Suppressor macrophage treated with lipopolysaccharide for 4 hours (primary cell): ENCODE results near the gene FLVCR2.

Experiments
- DNase-seq: peaks from one replicate; pipeline ENCODE4 v3.0.0-alpha.2; 2020

The FLVCR2 gene

GRCh38 chr14:75559045-75559444 is 19.4 kb upstream of the FLVCR2 start:
- no peak for DNase-seq

GRCh38 chr14:75559451-75560222 is 18.8 kb upstream of the FLVCR2 start:
- peak; percentile 82 for DNase-seq

- peak; percentile 74 for DNase-seq
Observed at GRCh38 chr14:75561013-75561432, 17.4 kb upstream of the FLVCR2 start.

- DNase-seq, result peak; percentile 77
Observed at GRCh38 chr14:75562089-75562488, 16.3 kb upstream of the FLVCR2 start.

- DNase-seq, result no peak
Observed at GRCh38 chr14:75562489-75562888, 15.9 kb upstream of the FLVCR2 start.

- DNase-seq, result no peak
Observed at GRCh38 chr14:75563931-75564330, 14.5 kb upstream of the FLVCR2 start.

DNA sequence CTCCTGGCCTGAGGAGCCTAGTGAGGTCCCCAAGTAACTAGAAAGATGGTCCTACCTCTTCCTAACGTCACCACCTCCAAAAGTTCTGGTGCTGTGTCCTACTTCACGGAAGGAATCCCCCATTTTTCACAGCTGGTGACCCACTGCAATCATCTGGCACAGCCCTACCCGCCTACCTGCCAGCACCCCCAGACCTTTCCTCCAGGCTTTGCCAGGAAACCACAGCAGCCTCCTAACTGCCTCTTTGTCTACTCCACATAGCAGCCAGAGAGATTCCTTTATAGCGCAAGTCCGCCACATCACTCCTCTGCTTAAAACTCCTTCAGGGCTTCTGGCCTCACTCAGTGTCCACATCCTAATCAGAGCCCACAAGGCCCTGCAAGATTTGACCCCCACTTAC is 13.4 kb upstream of the FLVCR2 start:
- DNase-seq, result no peak

GRCh38 chr14:75566321-75566720 is 12.1 kb upstream of the FLVCR2 start:
- peak; percentile 70 for DNase-seq

- DNase-seq, result no peak
Observed at GRCh38 chr14:75566752-75567151, 11.7 kb upstream of the FLVCR2 start.

GRCh38 chr14:75568140-75568539 is 10.3 kb upstream of the FLVCR2 start:
- DNase-seq, result no peak

DNA sequence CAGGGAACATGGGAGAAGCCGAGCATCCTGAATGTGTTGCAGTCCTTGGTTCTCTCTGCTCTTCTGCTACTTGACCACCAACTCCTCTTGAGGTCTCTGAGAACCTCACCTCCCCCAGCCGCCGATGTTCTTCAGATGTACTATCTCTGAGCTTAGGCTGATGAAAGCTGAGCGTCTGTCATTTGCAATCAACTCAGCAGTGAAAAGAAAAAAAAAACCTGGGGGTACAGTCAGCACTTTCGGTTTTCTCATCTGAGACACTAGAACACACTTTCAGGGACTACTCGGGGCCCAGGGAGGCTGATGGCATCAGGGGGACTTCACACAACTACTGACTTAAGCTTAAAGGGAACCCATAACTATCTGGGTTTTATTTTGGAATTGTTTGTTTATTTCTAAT is 9.6 kb upstream of the FLVCR2 start:
- no peak for DNase-seq

DNA sequence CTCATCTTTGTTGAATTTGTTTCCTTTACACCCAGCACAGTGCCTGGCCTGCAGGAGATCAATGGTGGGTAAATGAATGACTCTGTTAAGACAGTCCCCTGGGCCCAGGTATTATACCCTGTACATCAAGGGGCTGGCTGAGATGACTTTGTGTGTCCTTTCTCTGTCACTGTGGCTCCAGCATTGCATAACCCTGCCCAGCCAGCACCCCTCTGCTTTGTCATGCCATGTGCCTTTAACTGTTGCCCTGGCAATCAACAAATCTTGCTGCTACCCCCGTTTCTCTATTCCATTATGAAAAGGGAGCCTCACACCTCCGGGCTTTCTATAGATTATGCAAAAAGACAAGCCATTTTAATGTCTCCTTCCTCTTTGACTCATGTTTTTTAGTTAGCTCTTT is 7.6 kb upstream of the FLVCR2 start:
- peak; percentile 62 for DNase-seq

DNA sequence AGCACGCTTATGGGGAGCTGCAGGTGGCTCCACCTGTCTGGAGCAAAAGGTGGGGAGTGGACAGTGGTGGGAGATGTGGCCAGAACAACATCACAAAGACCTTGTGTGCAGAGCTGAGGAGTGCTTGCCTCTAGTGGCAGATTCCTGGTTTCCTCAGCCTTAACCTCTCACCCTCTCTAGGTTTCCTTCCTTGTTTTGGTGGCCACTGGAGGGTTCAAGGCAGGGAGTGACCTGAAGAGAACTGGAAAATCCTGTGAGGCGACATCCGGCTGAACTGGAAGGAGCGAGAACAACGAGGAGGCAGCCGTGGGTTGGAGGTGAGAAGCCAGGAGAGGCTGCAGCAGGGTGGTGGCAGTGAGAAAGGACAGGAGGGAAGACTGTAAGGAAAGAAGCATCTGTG is 6.3 kb upstream of the FLVCR2 start:
- no peak for DNase-seq

GRCh38 chr14:75577090-75577489 is 1.3 kb upstream of the FLVCR2 start:
- DNase-seq, result no peak

DNA sequence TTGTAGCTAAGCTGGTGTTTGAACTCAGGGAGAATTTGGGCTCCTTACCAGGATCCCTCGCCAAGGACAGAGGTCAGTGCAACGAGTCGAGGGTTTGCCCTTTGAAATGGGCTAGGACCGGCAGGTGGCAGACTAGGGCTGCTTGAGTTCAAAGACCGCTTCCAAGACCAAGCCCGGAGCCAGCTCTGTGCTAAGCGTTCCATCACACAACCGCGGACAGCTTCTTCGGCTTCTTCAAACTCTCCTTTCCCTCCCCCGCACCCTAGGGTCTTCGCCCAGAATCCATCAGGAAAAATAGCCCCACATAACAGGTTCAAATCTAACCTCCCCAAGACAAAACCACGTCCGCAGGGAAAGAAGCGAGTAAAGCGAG is 705 bp upstream of the FLVCR2 start:
- peak; percentile 91 for DNase-seq

DNA sequence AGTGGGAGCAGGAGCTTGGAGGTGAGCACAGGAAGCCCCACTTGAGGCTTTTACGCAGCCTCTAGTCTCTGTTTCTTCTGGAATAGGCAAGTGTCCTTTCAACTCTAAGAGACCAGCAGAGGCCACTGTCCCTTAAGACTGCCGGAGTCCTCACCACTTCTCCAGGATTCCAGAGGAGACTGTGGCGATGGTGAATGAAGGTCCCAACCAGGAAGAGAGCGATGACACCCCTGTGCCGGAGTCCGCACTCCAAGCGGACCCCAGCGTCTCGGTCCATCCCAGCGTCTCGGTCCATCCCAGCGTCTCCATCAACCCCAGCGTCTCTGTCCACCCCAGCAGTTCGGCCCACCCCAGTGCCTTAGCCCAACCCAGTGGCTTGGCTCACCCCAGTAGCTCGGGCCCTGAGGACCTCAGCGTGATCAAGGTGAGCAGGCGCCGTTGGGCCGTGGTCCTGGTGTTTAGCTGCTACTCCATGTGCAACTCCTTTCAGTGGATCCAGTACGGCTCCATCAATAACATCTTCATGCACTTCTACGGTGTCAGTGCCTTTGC is 442 bp downstream of the FLVCR2 start:
- DNase-seq, result no peak

DNA sequence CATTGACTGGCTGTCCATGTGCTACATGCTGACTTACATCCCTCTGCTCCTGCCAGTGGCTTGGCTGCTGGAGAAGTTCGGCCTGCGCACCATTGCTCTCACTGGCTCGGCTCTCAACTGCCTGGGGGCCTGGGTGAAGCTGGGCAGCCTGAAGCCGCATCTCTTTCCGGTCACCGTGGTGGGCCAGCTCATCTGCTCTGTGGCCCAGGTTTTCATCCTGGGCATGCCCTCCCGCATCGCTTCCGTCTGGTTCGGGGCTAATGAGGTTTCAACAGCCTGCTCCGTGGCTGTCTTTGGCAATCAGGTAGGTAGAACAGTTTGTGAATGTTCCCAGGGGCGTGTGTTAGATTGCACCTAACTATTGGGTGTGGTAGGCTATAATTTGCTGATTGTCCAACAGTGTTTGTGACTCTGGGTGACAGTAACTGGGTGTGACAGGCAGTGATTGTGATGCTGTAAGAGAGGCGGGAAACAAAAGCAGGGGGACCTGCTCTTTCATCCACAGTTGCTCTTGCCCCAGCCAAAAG is 981 bp downstream of the FLVCR2 start:
- DNase-seq, result peak; percentile 40

DNA sequence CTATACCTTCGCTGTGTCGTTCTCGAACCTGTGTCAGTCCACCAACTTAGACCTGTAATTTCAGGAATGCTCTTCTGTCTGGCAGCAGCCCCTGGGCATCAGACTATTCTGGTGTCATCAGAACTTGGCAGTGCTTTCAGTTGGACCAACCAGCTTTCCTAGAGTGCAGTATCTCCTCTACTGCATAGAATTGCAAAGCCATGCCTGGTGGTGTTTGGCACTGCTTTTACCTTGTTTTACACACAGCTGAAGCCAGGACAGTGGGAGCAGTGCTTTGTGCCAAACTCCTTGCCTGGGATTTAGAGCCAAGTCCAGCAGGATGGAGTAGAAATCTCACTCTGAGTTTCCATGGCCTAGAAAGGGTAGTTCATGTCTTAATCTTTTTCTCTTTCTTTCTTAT is 1.5 kb downstream of the FLVCR2 start:
- DNase-seq, result no peak

DNA sequence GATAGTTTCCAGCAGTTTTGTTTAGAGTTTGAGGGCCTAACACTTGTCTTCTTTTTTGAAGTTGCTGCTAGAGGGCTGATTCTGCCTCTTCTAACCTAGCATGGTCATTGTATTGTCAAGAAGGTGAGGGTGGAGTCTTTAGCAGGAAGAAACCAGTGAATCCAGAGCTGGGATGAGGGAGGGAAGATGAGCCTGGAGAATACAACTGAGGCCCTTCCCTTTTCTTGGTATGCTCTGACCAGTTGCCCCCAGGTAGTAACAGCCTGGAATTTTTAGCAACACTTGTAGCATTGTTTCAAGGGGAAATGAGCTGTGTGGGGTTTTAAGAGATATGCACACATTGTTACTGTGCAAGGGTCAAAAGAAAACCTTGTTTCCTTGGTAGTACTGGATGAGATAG is 9.0 kb downstream of the FLVCR2 start:
- no peak for DNase-seq

DNA sequence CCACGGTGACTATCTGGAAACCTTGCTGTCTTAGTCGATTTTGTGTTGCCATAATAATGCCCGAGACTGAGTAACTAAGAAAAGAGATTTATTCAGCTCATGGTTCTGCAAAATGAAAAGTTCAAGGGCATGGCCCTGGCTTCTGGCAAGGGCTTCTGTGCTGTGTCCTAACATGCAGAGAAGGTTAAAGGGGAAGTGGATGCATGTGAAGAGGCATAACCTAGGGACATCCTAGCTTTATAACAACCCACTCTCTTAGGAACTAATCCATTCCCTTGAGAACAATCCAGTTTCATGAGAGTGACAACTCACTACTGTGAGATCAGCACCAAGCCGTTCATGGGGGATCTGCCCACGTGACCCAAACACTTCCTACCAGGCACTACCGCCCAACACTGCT is 11.5 kb downstream of the FLVCR2 start:
- peak; percentile 70 for DNase-seq

DNA sequence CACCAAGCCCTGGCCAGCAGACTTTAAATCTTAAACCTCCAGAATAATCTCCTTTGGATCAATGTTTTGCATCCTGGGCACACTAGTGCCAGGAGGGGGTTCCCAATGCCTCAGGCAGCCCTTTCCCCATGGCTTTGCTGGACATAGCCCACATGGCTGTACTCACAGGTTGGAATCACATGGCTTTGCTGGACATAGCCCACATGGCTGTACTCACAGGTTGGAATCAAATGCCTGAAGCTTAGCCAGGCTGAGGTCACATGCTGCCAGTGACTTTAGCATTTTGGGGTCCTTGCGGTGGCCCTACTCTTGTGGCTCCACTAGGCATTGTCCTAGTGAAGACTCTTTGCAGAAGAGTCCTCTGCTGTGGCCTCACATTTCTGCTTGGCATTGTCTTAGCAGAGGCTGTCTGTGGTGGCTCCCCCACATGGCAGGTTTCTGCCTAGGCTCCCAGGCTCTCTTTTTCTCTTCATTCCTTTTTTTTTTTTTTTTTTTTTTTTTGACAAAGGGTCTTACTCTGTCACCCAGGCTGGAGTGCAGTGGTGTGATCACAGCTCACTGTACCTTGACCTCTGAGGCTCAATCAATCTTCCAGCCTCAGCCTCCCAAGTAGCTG is 13.0 kb downstream of the FLVCR2 start:
- DNase-seq, result no peak

- DNase-seq, result no peak
Observed at GRCh38 chr14:75591987-75592575, 13.7 kb downstream of the FLVCR2 start.

DNA sequence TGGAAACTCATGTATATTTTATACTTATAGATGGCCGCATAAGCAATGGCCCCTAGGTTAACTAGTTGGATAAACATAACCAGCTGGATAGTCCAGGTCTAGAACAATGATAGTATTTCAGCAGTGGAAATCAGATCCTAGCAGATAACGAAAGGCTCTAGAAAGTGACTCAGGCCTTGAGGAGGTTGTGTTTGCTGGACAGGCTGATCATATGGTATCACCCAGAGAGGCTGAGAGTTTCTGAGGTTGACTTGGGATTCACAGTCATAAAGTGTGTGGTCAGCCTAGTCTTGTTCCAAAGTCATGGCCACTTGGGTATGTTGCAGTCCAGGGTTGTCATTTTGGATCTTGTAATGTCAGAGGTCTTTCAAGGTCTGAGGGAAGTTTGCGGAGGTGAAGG is 16.8 kb downstream of the FLVCR2 start:
- peak; percentile 63 for DNase-seq

DNA sequence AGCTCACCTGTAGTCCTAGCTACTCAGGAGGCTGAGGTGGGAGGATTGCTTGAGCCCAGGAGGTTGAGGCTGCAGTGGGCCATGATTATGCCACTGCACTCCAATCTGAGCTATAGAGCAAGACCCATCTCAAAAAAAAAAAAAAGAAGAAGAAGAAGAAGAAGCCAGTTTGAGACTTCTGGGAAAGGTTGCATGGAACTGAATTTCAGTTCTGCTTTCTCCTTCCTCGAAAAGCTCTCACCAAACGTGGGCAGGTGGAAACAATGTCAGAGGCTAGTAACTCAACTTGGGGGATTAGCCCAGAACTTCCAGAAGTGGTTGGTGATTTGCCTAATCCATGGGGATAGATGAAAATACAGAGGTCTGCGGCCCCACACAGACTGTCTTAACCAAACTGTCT is 18.7 kb downstream of the FLVCR2 start:
- peak; percentile 92 for DNase-seq
